Duodenal mucosa (tissue), 2 donors: ENCODE results near the gene SMIM8.

Experiments used
- H3K27ac ChIP-seq: one replicate; pipeline ENCODE4 v1.7.0; 2013; ENCODE audit warnings: low read depth, low read length
- H3K27me3 ChIP-seq, 2 donors: one replicate each; pipeline ENCODE4 v1.7.0; 2013; ENCODE audit warnings: low read length in 2 of 2, control low read depth in 1 of 2; ENCODE audit not compliant: insufficient read depth in 2 of 2, control insufficient read depth in 1 of 2
- H3K36me3 ChIP-seq, 2 donors: one replicate each; pipeline ENCODE4 v1.7.0; 2013; ENCODE audit warnings: low read length in 2 of 2, control low read depth in 1 of 2; ENCODE audit not compliant: insufficient read depth in 2 of 2, control insufficient read depth in 1 of 2
- H3K4me1 ChIP-seq, 2 donors: one replicate each; pipeline ENCODE4 v1.7.0; 2013; ENCODE audit warnings: low read length in 2 of 2, control low read depth in 1 of 2; ENCODE audit not compliant: insufficient read depth in 2 of 2, control insufficient read depth in 1 of 2
- H3K4me3 ChIP-seq, 2 donors: one replicate each; pipeline ENCODE4 v1.7.0; 2013; ENCODE audit warnings: low read length in 2 of 2, low read depth in 1 of 2
- H3K9ac ChIP-seq, 2 donors: one replicate each; pipeline ENCODE4 v1.7.0; 2013; ENCODE audit warnings: low read length in 2 of 2, low read depth in 1 of 2
- H3K9me3 ChIP-seq, 2 donors: one replicate each; pipeline ENCODE4 v1.7.0; 2013; ENCODE audit warnings: low read length in 2 of 2, control low read depth in 1 of 2; ENCODE audit not compliant: control insufficient read depth in 1 of 2

The SMIM8 gene, protein sequence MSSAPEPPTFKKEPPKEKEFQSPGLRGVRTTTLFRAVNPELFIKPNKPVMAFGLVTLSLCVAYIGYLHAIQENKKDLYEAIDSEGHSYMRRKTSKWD

DNA sequence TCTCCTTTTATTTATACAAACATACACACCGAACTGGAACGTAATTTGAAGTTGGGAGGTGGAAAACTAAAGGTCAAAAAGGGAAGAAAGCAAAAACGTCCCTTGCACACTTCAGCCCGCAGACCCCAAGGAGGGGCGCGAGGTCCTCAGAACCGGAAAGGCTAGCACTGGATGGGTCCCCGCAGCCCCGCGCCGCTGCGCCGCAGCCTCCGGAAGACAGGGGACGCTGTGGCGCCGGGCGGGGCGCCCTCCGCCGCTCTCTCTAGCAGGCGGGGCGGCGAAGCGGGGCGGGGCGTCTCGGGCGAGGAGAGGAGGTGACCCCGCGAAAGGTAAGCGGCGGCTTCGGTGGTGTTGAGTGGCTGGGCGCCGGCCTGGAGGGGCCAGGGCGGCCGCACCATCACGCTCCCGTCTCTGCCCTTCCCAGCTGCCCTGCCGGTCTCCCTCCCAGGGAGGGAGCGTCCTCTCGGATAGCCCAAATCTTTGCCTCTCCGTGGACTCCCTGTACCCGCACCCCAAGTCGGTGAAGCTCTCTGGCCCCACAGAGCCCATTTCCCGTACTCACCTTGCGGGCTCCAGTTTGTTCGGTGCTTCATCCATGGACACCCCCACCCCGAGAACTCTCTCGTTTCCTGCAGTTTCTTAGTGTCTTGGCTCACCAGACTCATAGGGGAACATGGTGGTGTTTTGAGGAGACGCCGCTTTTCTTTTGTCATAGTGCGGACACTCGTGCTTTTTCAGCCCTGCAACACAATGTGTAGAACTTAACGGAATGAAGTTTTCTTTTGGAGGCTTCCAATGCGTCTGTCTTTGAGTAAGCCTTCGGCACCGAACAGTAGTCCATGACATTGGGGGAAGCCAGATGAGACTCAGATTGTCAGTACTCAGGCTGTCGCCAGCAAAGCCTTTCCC, at the start of gene SMIM8:
SMIM8 (plus strand) TSS at position 285 of the 909 bp plus-strand sequence. CDS start 14,444 bp downstream, outside the sequence.
- Histone ChIP-seq H3K36me3 (no peaks in the 10 kb centered on the region), H3K9ac (peak within 1 kb of the TSS; percentile 66 to 77), H3K4me3 (peak within 1 kb of the TSS; percentile 86 to 95), H3K9me3 (no peaks in the 10 kb centered on the region), H3K27ac (no peak within 1 kb of the TSS), H3K4me1 (peaks cover 5 to 6% of the 10 kb centered on the region in 2 donors), H3K27me3 (no peaks in the 10 kb centered on the region)

DNA sequence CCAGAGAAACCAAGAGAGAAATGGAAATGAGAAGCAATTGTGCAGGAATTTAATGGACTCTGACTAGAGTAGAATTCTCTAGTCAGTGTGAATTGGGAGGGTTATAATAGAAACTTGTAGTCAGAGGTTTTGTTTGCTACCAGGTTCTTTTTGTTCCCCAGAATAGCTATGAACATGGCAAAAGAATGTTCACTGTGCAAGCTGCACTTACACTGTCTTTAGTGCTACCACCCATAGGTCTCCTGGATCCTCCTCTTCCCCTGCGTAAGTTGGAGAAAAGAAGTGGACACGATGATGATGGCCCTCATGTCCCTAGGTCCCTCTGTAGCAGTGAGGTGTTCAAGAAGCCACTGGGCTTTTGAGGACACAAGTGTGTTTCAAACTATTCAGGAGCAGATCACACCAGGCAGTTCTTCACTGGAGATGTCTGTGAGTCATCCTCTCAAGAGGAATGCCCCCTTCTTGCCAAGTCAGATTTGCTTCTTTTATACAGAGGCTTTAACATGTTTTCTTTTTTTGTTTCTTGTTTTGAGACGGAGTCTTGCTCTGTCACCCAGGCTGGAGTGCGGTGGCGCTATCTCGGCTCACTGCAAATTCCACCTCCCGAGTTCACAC, 47.6 kb upstream of the SMIM8 start:
- H3K9ac ChIP-seq: no peak overlapping the region
- no peak overlapping the region for H3K27ac ChIP-seq
- H3K9me3 ChIP-seq: no peaks in the 10 kb centered on the region
- no peak overlapping the region for H3K4me3 ChIP-seq
- H3K4me1 ChIP-seq: no peaks in the 10 kb centered on the region
- no peaks in the 10 kb centered on the region for H3K27me3 ChIP-seq
- H3K36me3 ChIP-seq: no peaks in the 10 kb centered on the region

- no peaks in the 10 kb centered on the region for H3K4me1 ChIP-seq
- no peaks in the 10 kb centered on the region for H3K9me3 ChIP-seq
- H3K4me3 ChIP-seq: no peak overlapping the region
- H3K9ac ChIP-seq: no peak overlapping the region
- no peaks in the 10 kb centered on the region for H3K27me3 ChIP-seq
- H3K36me3 ChIP-seq: no peaks in the 10 kb centered on the region
- no peak overlapping the region for H3K27ac ChIP-seq
Observed at GRCh38 chr6:87276624-87277023, 45.8 kb upstream of the SMIM8 start.

GRCh38 chr6:87277123-87277522, 45.3 kb upstream of the SMIM8 start:
- Histone ChIP-seq H3K36me3 (no peaks in the 10 kb centered on the region), H3K27me3 (no peaks in the 10 kb centered on the region), H3K4me3 (no peak overlapping the region), H3K9ac (no peak overlapping the region), H3K4me1 (no peaks in the 10 kb centered on the region), H3K9me3 (no peaks in the 10 kb centered on the region), H3K27ac (no peak overlapping the region)

- no peak overlapping the region for H3K27ac ChIP-seq
- no peak overlapping the region for H3K4me3 ChIP-seq
- H3K9ac ChIP-seq: no peak overlapping the region
- no peaks in the 10 kb centered on the region for H3K9me3 ChIP-seq
- no peaks in the 10 kb centered on the region for H3K27me3 ChIP-seq
- H3K36me3 ChIP-seq: no peaks in the 10 kb centered on the region
- no peaks in the 10 kb centered on the region for H3K4me1 ChIP-seq
Observed at GRCh38 chr6:87279196-87279595, 43.2 kb upstream of the SMIM8 start.

- Histone ChIP-seq H3K27me3 (peaks cover 0 to 3% of the 10 kb centered on the region in 2 donors), H3K9me3 (no peaks in the 10 kb centered on the region), H3K4me3 (no peak overlapping the region), H3K36me3 (no peaks in the 10 kb centered on the region), H3K9ac (no peak overlapping the region), H3K4me1 (no peaks in the 10 kb centered on the region), H3K27ac (no peak overlapping the region)
Observed at GRCh38 chr6:87281426-87281825, 41.0 kb upstream of the SMIM8 start.

DNA sequence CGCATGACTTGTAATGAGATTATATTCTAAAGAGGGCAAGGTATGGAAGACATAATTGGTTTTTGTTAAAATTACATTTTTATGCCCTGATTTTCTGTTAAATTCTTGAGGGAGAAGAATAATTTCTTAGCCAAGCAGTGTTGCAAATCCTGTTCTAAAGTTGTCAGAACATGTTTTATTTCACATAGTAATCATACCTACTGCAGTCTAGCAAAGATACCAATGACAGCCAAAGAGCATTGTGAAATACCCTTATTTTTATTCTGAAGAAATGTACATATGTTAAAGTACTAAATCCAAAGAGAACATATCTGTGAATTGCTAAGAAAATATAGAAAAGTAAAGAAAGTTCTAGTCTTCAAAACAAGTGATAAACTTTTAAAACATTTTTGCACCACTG, 39.6 kb upstream of the SMIM8 start:
- Histone ChIP-seq H3K9me3 (no peaks in the 10 kb centered on the region), H3K36me3 (no peaks in the 10 kb centered on the region), H3K27me3 (peaks cover 0 to 3% of the 10 kb centered on the region in 2 donors), H3K27ac (no peak overlapping the region), H3K4me1 (no peaks in the 10 kb centered on the region), H3K9ac (no peak overlapping the region), H3K4me3 (no peak overlapping the region)

GRCh38 chr6:87283461-87283860, 38.9 kb upstream of the SMIM8 start:
- H3K9me3 ChIP-seq: no peaks in the 10 kb centered on the region
- no peak overlapping the region for H3K9ac ChIP-seq
- H3K4me1 ChIP-seq: no peaks in the 10 kb centered on the region
- H3K36me3 ChIP-seq: no peaks in the 10 kb centered on the region
- H3K27ac ChIP-seq: no peak overlapping the region
- H3K27me3 ChIP-seq: peaks cover 0 to 3% of the 10 kb centered on the region in 2 donors
- no peak overlapping the region for H3K4me3 ChIP-seq

- Histone ChIP-seq H3K9me3 (no peaks in the 10 kb centered on the region), H3K4me1 (no peaks in the 10 kb centered on the region), H3K9ac (no peak overlapping the region), H3K27ac (no peak overlapping the region), H3K36me3 (no peaks in the 10 kb centered on the region), H3K27me3 (peaks cover 0 to 3% of the 10 kb centered on the region in 2 donors), H3K4me3 (no peak overlapping the region)
Observed at GRCh38 chr6:87287251-87287650, 35.1 kb upstream of the SMIM8 start.

GRCh38 chr6:87289571-87289970, 32.8 kb upstream of the SMIM8 start:
- Histone ChIP-seq H3K9me3 (no peaks in the 10 kb centered on the region), H3K36me3 (no peaks in the 10 kb centered on the region), H3K4me3 (no peak overlapping the region), H3K4me1 (no peaks in the 10 kb centered on the region), H3K9ac (no peak overlapping the region), H3K27ac (no peak overlapping the region), H3K27me3 (peaks cover 0 to 3% of the 10 kb centered on the region in 2 donors)
